NCI-H345 treated with DMSO at 0.1 percent for 48 hours (cell line): ENCODE results near the gene DAZAP1.
"Not testable (repeated sequence)": the region's sequence is repeated elsewhere in the genome, so short reads cannot be mapped to it uniquely, and the experiment has no call there.

Experiments used
- DNase-seq: peaks from one replicate; lab custom pipeline; 2025; ENCODE audit not compliant: unreplicated experiment; lab: John Stamatoyannopoulos, UW

Gene DAZAP1

DNA sequence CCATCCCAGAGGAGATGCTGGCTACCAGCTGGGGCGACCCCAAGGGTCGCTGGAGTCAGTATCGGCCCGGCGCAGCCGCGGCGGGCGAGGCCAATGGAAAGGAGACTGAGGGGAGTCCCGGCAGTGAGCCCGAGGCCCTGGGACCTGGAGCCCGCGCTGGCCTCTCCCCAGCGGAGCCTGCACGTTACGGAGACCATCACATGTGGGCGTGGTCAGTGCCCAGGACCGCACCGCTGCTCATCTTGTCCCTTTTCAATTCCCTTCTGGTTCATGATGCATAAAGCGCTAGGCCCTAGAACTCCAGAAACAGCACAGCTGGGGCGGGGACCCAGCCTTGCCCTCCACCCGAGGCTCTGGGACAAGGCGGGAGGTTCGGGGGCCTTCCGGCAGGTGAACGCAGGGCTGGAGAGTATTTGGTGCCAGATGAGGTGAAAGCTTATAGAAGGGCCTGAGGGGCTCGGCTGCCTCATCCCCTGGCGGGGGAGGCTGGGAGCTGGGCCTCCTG, 63.7 kb downstream of the DAZAP1 start:
- DNase-seq, result no peak

DNA sequence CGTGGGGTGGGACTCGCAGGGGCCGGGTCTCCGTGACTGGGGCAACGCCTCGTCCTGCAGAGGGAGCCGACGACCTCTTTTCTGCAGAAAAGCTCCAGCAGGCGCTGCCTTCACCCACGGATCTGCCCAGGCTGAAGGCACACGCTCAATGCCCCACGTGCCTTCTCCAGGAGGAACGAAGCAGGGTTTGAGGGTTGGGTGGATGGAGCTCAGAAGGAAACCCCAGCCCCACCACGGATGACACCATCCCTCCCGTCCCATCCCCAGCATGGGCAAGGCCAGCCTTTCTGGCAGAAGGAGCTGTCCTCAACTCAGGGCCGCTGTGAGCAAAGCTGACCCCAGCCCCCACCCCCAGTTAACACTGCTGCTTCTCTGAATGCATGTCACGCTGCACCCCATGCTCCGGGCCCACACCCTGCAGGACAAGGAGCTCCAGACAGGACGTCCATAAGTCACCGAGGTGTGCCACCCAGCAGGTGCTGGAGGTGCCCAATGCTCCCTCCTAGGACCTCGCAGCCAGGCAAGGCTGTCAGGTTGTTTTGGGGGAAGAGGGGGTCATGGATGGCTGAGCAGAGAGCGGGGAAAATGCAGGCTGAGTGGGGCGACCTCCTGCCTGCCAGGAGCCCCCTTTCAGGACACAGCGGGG, 64.3 kb downstream of the DAZAP1 start:
- no peak for DNase-seq

- no peak for DNase-seq
Measured at GRCh38 chr19:1472231-1473084, 65.1 kb downstream of the DAZAP1 start.

- DNase-seq, result no peak
Measured at GRCh38 chr19:1473085-1473851, 65.9 kb downstream of the DAZAP1 start.

DNA sequence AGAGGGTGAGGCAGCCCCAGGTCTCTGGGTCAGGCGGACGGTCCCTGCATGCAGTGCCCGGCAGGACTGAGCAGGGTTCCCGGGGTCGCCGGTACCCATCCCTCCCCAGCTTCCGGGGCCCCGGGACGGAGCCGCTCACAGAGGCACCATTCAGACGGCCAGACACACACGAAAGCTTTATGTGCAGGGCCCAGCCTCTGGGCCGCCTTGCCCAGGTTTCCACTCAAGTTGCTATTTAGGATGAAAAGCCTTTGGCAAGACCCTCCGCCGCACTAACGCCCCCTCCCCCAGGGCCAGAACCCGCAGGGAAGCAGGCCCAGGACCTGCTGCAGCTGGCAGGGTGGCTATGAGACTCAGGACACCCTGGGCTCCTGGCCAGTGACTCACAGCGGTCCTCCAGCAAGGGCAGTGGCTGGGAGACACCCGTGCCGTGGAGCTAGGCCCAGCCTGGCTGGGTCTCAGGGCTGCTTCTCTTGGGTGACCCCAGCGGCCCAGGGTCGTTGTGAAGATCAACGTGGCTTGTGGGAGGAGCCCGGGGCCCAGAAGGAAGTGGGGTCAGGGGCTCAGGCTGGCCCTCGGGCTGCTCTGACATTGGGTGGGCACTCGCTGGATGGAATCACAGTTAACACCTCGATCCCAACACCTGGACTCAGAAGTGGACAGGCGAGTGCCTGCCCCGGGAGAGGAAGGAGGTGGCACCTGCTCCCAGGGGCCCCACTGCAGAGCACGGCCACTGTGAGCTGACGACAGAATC, 66.8 kb downstream of the DAZAP1 start:
- no peak for DNase-seq

DNA sequence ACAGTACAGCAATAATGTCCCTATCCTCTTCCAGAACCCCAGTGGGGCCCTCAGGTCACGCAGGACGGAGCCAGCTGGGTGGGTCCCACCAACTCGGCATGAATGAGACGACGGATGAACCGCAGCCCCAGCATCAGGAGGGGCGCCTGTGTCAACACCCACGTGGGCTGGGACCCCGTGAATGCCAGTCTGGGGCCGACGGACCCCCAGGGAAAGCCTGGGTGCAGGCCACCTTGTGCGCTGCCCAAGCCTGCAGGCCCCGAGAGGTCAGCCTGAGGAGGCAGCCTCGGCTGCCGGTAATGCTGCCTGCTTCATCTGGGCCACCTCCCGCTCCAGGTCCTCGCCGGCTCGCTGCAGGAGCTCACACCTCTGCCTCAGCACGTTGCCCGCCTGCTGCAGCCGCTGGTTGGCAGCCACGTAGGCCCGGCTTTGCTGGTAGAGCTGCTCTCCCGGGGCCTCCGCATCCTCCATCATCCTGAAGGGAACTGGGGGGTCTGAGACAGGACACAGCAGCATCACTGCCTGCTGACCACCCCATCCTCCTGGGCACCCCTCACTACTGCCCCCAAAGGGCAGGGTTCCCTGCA, 67.5 kb downstream of the DAZAP1 start:
- no peak for DNase-seq

DNA sequence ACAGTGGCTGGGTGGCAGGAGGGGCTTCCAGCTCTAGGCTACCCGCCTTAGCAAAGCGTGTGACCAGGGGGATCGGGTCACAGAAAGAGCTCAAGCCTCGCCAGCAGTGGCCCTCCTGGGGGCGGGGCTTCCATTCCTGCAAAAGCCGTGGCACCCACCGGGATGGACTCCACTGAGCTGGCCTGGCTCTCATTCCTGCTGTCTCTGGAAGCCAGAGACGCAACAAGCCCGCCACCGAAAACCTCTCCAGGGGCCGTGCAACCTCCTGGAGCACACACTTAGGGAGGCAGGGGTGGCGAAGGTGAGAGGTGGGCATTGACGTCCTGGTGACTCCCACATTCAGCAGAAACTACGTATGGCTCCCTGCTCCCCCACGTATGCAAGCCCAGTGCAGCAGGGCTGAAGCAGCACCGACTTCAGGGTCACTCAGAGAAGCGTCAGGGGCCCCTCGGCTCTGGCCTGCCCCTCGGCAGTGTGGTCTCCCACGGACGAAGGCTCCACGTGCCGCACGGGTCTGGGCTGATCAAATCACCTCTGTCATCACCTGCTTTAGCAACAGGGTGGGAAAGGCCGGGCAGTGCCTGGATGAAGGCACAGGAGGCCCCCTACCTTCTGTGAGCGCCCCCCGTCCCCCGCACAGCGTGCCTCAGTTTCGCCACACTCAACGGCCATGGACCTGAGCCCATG, 68.5 kb downstream of the DAZAP1 start:
- DNase-seq, result no peak

- DNase-seq, result not testable (repeated sequence)
Measured at GRCh38 chr19:1477056-1477455, 69.7 kb downstream of the DAZAP1 start.

- DNase-seq, result peak; percentile 90
Measured at GRCh38 chr19:1478934-1479707, 71.7 kb downstream of the DAZAP1 start, which contains the start of gene C19orf25. TSS of gene C19orf25 (minus strand) at chr19:1479215. CDS start at chr19:1478903, 312 bp downstream.

DNA sequence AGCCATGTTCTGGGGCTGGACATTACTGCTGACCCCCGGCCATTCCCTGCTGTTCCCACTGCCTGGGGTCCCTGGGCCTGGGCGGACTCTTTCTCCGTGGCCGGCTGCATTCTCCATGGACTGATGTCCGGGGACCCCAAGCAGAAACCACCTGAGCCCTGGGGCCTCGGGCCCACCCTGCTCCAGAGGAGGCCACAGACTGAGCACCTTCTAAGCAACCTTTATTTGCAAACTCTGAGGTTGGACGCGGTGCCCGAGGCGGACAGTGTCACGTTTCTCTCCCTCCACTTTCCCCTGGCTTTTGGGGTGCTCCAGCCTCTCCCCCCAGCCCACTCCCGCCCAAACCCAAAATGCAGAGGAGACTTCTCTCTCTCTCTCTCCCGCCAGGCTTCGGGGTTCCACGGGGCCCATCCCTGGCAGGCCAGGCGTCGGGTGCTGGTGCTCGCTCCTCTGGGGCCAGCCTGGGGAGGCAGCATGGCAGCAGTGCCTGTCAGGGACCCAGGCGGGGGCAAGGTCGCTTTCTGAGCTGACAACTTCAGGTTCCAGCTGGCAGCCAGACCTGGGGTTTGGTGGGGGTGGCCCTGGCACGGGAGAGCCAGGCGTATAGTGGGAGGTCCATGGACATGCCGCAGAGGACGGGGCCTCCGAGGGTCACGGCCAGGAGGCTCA, 74.0 kb downstream of the DAZAP1 start:
- DNase-seq, result no peak

DNA sequence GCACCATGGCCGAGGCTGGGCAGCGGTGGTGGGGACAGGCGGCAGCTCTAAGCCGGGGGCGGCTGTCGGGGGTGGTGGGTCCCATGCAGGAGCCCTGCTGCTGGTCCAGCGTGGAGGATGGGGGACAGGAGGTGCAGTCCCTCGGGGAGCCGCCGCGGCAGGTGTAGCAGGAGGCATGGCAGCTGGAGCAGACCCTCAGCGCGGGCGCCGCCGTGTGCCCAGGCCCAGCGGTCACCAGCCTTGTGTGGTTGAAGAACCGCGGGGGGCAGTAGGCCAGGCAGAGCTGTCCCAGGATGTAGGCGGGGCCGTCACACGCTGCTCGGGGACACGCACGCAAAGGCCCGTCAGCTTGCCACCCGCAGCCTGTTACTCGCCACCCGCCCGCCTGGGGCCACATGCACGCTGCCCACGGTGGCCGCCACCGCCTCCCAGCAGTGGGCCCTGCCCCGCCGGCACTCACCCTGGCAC, 74.5 kb downstream of the DAZAP1 start:
- DNase-seq, result no peak

- no peak for DNase-seq
Measured at GRCh38 chr19:1482361-1483130, 75.2 kb downstream of the DAZAP1 start.

- DNase-seq, result no peak
Measured at GRCh38 chr19:1483131-1483978, 76.0 kb downstream of the DAZAP1 start.

- no peak for DNase-seq
Measured at GRCh38 chr19:1483979-1484428, 76.6 kb downstream of the DAZAP1 start.
